Placental epithelial cell (primary cell): Measurements from ENCODE around the gene SV2C. TPM values are rescaled to one million over a fixed set of nuclear protein-coding genes. Genes with fewer than 3 reads are reported as not detected.

ENCODE experiments used
- small RNA-seq: library from RNA; depleted of rRNA; stranded (forward); fragments of <200 nt; gene quantifications from one replicate; pipeline ENCODE3, GENCODE V24; 2012
- total RNA-seq: library from RNA; depleted of rRNA; stranded (reverse); fragments of >200 nt; gene quantifications from 2 replicates; pipeline ENCODE4 v1.2.3, GENCODE V29; 2012

Gene SV2C, protein sequence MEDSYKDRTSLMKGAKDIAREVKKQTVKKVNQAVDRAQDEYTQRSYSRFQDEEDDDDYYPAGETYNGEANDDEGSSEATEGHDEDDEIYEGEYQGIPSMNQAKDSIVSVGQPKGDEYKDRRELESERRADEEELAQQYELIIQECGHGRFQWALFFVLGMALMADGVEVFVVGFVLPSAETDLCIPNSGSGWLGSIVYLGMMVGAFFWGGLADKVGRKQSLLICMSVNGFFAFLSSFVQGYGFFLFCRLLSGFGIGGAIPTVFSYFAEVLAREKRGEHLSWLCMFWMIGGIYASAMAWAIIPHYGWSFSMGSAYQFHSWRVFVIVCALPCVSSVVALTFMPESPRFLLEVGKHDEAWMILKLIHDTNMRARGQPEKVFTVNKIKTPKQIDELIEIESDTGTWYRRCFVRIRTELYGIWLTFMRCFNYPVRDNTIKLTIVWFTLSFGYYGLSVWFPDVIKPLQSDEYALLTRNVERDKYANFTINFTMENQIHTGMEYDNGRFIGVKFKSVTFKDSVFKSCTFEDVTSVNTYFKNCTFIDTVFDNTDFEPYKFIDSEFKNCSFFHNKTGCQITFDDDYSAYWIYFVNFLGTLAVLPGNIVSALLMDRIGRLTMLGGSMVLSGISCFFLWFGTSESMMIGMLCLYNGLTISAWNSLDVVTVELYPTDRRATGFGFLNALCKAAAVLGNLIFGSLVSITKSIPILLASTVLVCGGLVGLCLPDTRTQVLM
- not detected in 2 replicates for total RNA-seq

DNA sequence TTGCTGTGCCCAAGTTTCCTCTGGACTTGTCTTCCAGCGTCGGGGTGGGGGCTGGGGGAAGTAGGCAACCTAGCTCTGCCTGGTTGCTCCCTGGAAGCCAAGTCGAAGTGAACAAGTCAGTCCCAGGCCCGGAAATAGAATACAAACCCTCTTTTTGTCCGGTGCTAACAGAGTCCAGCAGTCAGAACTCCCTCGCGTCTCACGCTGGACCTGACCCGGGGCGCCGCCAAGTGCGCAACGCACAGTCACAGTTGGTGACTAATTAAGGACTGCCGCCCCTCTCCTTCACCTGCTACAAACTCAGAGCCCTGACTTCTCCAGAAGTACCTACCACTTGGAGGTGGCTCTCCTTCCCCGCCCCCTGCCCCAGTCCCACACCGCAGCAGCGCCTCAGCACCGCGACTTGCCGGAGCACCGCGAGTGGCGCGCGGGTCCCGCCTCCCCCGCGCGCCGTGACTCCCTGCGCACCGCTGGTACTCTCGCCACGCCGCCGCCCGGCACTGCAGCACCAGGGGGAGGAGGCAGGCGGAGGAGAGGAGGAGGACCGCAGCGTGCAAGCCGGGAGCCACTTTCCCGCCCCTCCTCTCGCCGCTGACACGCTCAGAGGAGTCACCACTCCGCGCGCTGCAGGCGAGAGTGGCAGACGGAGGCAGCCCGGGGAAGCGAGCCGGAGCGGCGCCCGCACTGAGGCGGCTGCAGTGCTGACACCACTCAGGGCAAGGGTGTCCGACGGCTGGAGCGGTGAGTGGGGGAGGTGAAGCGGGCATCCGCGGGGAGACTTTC is at the start of gene SV2C:
Gene SV2C (plus strand): TSS at position 612 of the 783 bp plus-strand sequence. CDS start 48,368 bp downstream, outside the sequence.

DNA sequence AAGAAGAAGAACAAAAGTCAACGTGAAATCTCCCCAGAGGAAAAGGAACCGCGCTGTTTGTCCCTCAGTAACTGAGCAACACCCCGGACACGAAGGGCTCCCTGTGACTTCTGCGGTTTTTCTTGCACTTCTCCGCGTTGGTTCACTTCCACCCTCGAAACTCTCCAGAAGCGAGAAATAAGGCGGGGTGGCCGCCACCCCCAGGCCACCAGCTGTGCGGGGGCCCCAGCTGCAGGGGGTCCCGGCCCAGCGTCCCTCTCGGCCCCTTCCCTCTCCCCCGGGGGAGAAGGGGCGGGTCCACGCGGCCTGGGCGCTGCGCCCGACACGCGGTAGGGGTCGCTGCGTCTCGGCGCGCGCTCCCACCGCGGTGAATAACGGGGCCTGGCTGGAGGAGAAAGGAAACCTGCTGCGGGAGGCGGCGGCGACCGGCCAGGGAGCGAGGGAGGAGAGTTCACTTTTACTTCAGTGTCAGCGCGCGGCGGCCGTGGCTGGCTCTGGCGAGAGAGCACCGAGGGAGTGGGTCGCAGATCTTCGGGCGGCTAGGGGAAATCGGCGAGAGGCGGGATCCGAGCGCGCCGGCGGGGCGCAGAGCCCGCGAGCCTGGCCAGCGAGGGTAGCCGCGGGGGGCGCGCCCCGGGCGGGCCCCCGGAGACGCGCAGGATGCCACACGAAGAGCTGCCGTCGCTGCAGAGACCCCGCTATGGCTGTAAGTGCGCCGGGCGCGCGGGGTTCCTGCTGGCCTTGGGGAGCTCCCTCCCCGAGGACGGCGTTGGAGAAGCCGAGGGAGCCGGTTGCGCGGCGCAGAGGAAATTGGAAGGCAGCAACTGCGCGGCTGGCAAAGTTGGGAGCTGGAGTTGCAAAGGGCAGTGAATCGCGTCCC is 319.9 kb downstream of the SV2C start, which contains the start of gene IQGAP2:
Gene IQGAP2 (plus strand): TSS at position 400 of the 880 bp plus-strand sequence. CDS start 261 bp downstream, at position 661.

Small RNA genes within 50 kb of the gene (small RNA-seq; reads per million reads assigned to genes)
- gene AC113404.2 (not detected), gene RNA5SP186 (not detected)
